HAP-1 (cell line): Measurements from ENCODE around the gene RCSD1.

Experiments used
- DNase-seq, 2 experiments: peaks; one replicate each; pipeline ENCODE4 v3.0.0-alpha.2; 2016 to 2020; ENCODE audit warnings: low spot score in 2 of 2
- H3K27me3 ChIP-seq: fragments of 250-450 bp; sonication (Bioruptor Pico); 2 replicates; pipeline ENCODE4 v1.5.1; 2020; ENCODE audit warnings: low read depth, mild to moderate bottlenecking, moderate library complexity
- H3K36me3 ChIP-seq: fragments of 250-450 bp; sonication (Bioruptor Pico); replicated peaks from 2 replicates; pipeline ENCODE4 v1.5.1; 2020; ENCODE audit warnings: mild to moderate bottlenecking
- H3K4me1 ChIP-seq: fragments of 250-450 bp; sonication (Bioruptor Pico); 2 replicates; pipeline ENCODE4 v1.5.1; 2020; ENCODE audit warnings: mild to moderate bottlenecking
- H3K4me3 ChIP-seq: fragments of 250-450 bp; sonication (Bioruptor Pico); 2 replicates; pipeline ENCODE4 v1.5.1; 2020; ENCODE audit warnings: mild to moderate bottlenecking, moderate library complexity
- H3K9me3 ChIP-seq: fragments of 250-450 bp; sonication (Bioruptor Pico); 2 replicates; pipeline ENCODE4 v1.5.1; 2020; ENCODE audit warnings: mild to moderate bottlenecking, moderate library complexity
- in situ Hi-C: fragments of 300-500 bp; cut with MboI; formaldehyde crosslinking; loops from 3 replicates; pipeline ENCODE4 v1.14.3; 2020; ENCODE audit warnings: low sequenced_read_pairs, inconsistent platforms, mixed read lengths

RCSD1 gene

DNA sequence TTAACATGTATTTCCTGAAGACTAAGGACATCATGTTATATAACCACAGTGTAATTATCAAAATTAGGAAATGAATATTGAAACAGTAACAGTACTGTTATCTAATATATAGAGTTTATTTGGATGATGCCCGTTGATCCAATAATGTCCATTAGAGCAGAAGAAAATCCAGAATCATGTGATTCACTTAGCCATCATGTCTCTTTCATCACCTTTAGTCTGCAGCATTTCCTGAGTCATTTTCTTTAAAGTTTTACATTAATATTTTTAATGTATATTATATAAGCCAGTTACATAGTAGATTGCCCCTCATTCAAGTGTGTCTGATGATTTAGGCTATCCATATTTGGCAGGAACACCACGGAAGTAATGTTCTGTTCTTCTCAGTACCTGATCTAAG is 120.6 kb downstream of the RCSD1 start:
- Histone ChIP-seq H3K4me3 (no peak overlapping the region), H3K36me3 (no peaks in the 10 kb centered on the region; the same call in 1 of the 2 replicates), H3K4me1 (peaks cover 3% of the 10 kb centered on the region; the same call in 1 of the 2 replicates), H3K27me3 (no peaks in the 10 kb centered on the region), H3K9me3 (no peaks in the 10 kb centered on the region)
- in situ Hi-C loops: no loop called here
- DNase-seq: no peak

DNA sequence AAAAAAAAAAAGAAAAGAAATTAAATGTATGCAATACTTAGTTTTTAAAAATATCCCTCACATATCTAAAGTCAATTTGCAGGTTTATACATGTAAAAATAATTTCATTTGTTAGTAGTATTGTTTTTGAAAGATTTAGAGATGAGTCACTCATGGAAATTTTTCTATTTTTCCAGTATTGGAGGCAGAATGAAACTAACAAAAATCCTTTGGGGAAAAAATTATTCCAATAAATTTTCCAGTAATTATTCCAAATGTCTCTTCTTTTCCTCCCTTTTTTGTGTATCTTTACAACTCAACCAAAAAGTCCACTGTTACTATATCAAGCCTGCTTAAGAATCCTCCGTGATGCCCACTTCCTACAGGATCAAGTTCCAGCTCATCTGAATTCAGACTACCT is 121.6 kb downstream of the RCSD1 start:
- no peaks in the 10 kb centered on the region; the same call in 1 of the 2 replicates for H3K36me3 ChIP-seq
- no peaks in the 10 kb centered on the region for H3K27me3 ChIP-seq
- H3K9me3 ChIP-seq: no peaks in the 10 kb centered on the region
- peaks cover 3% of the 10 kb centered on the region; the same call in 1 of the 2 replicates for H3K4me1 ChIP-seq
- in situ Hi-C loops: no loop called here
- H3K4me3 ChIP-seq: no peak overlapping the region
- no peak for DNase-seq

DNA sequence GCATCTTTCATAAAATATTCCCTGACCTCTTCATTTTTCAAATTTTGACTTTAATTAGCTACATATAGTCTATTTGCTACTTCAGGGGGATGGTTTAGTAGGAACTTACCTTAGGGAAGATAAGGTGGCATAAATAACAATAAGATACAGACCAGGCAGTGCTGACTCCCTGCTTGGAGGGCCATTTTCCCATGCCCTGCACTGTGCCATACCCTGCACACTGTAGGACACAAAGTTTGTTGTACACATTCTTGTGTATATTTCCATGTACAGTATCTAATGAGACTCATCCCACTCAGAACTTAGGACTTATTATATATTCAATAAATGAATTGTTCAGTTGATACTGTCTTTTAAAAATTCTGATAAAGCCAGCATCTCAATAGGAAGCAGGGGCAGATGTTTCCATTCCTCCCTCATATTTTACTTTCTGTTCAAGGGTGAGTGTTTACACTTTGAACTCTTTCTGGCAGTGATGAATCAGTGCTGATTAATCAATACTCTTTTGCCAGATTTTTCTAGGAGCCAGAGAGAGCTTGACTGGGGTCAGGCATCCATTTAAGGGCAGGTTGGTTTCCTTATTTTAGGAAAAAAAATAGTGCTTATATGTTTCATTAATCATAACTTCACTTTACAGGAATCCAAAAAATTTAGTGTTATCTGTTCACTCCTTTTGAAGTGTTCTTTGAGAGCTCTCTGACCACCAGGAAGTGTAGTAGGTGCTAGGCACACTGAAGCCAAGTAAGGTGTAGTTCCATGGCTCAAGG is 122.4 kb downstream of the RCSD1 start:
- Histone ChIP-seq H3K4me1 (peaks cover 3% of the 10 kb centered on the region; the same call in 1 of the 2 replicates), H3K27me3 (no peaks in the 10 kb centered on the region), H3K9me3 (no peaks in the 10 kb centered on the region), H3K36me3 (no peaks in the 10 kb centered on the region; the same call in 1 of the 2 replicates), H3K4me3 (no peak overlapping the region)
- in situ Hi-C loops: no loop called here
- no peak for DNase-seq

DNA sequence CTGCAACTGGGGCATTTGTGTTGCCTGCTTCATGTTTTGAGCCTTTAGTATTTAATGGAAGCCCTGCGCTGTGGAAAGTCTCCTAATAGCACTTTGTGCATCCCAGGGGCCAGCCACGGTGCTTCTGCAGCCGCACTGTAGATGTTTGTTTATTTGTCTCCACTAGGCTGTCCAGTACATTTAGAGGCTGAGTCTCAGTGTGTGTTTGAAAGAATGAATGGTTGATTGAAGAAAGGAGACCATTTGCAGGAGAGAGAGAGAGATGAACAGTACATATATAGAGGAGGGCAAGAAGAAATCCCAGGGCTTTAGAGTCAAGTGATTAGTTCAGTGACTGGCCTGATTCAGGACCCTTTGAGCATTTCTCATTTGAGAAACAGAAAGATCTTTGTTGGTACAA is 125.6 kb downstream of the RCSD1 start:
- in situ Hi-C loops: no loop called here
- DNase-seq: no peak
- no peaks in the 10 kb centered on the region for H3K9me3 ChIP-seq

More for the DNA sequence above, 125.6 kb downstream of the RCSD1 start:
- Histone ChIP-seq H3K36me3 (no peaks in the 10 kb centered on the region), H3K4me3 (no peak overlapping the region), H3K27me3 (no peaks in the 10 kb centered on the region), H3K4me1 (peaks cover 11% of the 10 kb centered on the region)
